ENCODE data around the gene SLC5A7.

The SLC5A7 gene

GRCh38 chr2:107986278-107987217 is at the start of gene SLC5A7:
Gene SLC5A7, plus strand, starts transcription at chr2:107986524. Its CDS starts 1,632 bp downstream, at chr2:107988156.
- DNase-seq: no peak

GRCh38 chr2:107961395-107961794 is 24.9 kb upstream of the SLC5A7 start:
- no peak for DNase-seq

- DNase-seq: no peak
Observed at GRCh38 chr2:107964185-107964584, 22.1 kb upstream of the SLC5A7 start.

- no peak for DNase-seq
Observed at GRCh38 chr2:107984707-107985106, 1.6 kb upstream of the SLC5A7 start.

- DNase-seq: no peak
Observed at GRCh38 chr2:107988108-107988507, 1.8 kb downstream of the SLC5A7 start.

- DNase-seq: no peak
Observed at GRCh38 chr2:107989445-107989844, 3.1 kb downstream of the SLC5A7 start.

- no peak for DNase-seq
Observed at GRCh38 chr2:107990718-107991117, 4.4 kb downstream of the SLC5A7 start.

GRCh38 chr2:107992069-107992468 is 5.7 kb downstream of the SLC5A7 start:
- no peak for DNase-seq

GRCh38 chr2:107999158-107999557 is 12.8 kb downstream of the SLC5A7 start:
- DNase-seq: no peak

GRCh38 chr2:108010912-108011591 is 24.7 kb downstream of the SLC5A7 start:
- DNase-seq: no peak

- DNase-seq: no peak
Observed at GRCh38 chr2:108013305-108013704, 27.0 kb downstream of the SLC5A7 start.

- no peak for DNase-seq
Observed at GRCh38 chr2:108022628-108023027, 36.3 kb downstream of the SLC5A7 start.

- no peak for DNase-seq
Observed at GRCh38 chr2:108023776-108024175, 37.5 kb downstream of the SLC5A7 start.

- no peak for DNase-seq
Observed at GRCh38 chr2:108026092-108026794, 39.9 kb downstream of the SLC5A7 start.

GRCh38 chr2:108029496-108029895 is 43.2 kb downstream of the SLC5A7 start:
- DNase-seq: no peak

GRCh38 chr2:108029912-108030311 is 43.6 kb downstream of the SLC5A7 start:
- no peak for DNase-seq

GRCh38 chr2:108031471-108031941 is 45.2 kb downstream of the SLC5A7 start:
- DNase-seq: no peak

GRCh38 chr2:108034843-108035242 is 48.5 kb downstream of the SLC5A7 start:
- DNase-seq: no peak

- no peak for DNase-seq
Observed at GRCh38 chr2:108048752-108049151, 62.4 kb downstream of the SLC5A7 start.

GRCh38 chr2:108058576-108059137 is 72.3 kb downstream of the SLC5A7 start:
- no peak for DNase-seq

GRCh38 chr2:108061439-108062042 is 75.2 kb downstream of the SLC5A7 start:
- no peak for DNase-seq
